ENCODE data around the gene GLUL.

GRCh38 chr1:182357171-182357570 is 34.4 kb downstream of the GLUL start:
- TF ChIP-seq CTCF (IDR thresholded peaks at IDR 0.05) (no peak), EP300 (IDR thresholded peaks at IDR 0.05) (no peak)

Measured in ovary (tissue), 3 donors.